Measurements from ENCODE around the gene LZTS2. TPM values are rescaled to one million over a fixed set of nuclear protein-coding genes. Genes with fewer than 3 reads are reported as not detected.
A peak's percentile ranks its signal among the peaks of the same experiment; 100 is the strongest.

The LZTS2 gene, protein sequence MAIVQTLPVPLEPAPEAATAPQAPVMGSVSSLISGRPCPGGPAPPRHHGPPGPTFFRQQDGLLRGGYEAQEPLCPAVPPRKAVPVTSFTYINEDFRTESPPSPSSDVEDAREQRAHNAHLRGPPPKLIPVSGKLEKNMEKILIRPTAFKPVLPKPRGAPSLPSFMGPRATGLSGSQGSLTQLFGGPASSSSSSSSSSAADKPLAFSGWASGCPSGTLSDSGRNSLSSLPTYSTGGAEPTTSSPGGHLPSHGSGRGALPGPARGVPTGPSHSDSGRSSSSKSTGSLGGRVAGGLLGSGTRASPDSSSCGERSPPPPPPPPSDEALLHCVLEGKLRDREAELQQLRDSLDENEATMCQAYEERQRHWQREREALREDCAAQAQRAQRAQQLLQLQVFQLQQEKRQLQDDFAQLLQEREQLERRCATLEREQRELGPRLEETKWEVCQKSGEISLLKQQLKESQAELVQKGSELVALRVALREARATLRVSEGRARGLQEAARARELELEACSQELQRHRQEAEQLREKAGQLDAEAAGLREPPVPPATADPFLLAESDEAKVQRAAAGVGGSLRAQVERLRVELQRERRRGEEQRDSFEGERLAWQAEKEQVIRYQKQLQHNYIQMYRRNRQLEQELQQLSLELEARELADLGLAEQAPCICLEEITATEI
- 100 to 1,000 TPM in 2 of 4 donors, 10 to 100 TPM in 2; 51.5 to 123 (median 85.2) TPM for total RNA-seq

DNA sequence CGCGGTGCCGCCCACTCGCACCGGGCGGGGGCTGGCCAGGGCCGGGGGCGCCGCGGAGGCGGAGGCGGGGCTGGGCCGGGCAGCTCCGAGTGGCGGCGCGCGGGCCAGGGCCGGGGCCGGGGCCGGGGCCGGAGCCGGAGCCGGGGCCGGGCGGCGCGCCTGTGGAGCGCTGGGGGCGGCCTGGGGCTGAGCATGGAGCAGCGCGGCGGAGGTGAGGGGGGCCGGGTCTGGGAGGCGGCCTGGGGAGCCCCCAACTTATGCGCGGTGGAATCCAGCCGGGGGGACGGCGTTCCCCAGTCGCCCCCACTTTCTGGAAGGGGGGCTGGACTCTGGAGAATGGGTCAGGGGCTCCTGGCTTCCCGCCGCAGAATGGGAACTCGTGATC lies at the start of gene LZTS2:
Gene LZTS2, plus strand, starts transcription at position 67 of the 385 bp plus-strand sequence. CDS start 2,731 bp downstream, outside the sequence.
- TF ChIP-seq POLR2A (IDR thresholded peaks at IDR 0.05), result no peak
- TF ChIP-seq, protein P1, sequence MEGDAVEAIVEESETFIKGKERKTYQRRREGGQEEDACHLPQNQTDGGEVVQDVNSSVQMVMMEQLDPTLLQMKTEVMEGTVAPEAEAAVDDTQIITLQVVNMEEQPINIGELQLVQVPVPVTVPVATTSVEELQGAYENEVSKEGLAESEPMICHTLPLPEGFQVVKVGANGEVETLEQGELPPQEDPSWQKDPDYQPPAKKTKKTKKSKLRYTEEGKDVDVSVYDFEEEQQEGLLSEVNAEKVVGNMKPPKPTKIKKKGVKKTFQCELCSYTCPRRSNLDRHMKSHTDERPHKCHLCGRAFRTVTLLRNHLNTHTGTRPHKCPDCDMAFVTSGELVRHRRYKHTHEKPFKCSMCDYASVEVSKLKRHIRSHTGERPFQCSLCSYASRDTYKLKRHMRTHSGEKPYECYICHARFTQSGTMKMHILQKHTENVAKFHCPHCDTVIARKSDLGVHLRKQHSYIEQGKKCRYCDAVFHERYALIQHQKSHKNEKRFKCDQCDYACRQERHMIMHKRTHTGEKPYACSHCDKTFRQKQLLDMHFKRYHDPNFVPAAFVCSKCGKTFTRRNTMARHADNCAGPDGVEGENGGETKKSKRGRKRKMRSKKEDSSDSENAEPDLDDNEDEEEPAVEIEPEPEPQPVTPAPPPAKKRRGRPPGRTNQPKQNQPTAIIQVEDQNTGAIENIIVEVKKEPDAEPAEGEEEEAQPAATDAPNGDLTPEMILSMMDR (IDR thresholded peaks at IDR 0.05), result no peak
- H3K9me3 ChIP-seq, result no peaks in the 10 kb centered on the region
- H3K4me1 ChIP-seq, result peaks cover 0 to 11% of the 10 kb centered on the region in 2 donors

DNA sequence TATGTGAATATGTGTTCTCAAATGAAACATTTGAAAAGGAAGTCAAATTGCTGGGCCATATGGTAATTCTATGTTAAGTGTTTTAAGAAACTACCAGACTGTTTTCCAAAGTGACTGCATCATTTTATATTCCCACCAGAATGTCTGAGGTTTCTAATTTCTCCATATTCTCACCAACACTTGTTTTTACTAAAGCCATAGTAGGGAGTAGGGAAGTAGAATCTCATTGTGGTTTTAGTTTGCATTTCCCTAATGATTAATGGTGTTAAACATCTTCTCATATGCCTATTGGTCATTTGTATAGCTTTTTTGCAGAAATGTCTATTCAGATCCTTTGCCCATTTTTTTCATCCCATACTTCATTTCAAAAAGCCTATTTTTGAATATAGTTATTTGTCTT lies 39.4 kb upstream of the LZTS2 start:
- no peaks in the 10 kb centered on the region for H3K4me1 ChIP-seq
- no peak for DNase-seq
- no peaks in the 10 kb centered on the region for H3K36me3 ChIP-seq
- H3K27ac ChIP-seq, result no peak overlapping the region
- H3K9me3 ChIP-seq, result no peaks in the 10 kb centered on the region
- intact Hi-C loops (cut with DNase I; ENCODE audit: low total_unique reads), result no loop called here
- H3K4me3 ChIP-seq, result no peak overlapping the region
- TF ChIP-seq POLR2A (IDR thresholded peaks at IDR 0.05), result no peak
- TF ChIP-seq, protein P1 (IDR thresholded peaks at IDR 0.05), result no peak
- no peaks in the 10 kb centered on the region for H3K27me3 ChIP-seq

More for the DNA sequence above, at the start of gene LZTS2:
- no peaks in the 10 kb centered on the region for H3K36me3 ChIP-seq
- peak in 1 of 2 donors; percentile 43 for DNase-seq
- intact Hi-C loops (cut with DNase I; ENCODE audit: low total_unique reads), result no loop called here
- H3K27me3 ChIP-seq, result no peaks in the 10 kb centered on the region
- peak within 1 kb of the TSS; percentile 88 to 93 for H3K4me3 ChIP-seq
- H3K27ac ChIP-seq, result peak within 1 kb of the TSS; percentile 100

DNA sequence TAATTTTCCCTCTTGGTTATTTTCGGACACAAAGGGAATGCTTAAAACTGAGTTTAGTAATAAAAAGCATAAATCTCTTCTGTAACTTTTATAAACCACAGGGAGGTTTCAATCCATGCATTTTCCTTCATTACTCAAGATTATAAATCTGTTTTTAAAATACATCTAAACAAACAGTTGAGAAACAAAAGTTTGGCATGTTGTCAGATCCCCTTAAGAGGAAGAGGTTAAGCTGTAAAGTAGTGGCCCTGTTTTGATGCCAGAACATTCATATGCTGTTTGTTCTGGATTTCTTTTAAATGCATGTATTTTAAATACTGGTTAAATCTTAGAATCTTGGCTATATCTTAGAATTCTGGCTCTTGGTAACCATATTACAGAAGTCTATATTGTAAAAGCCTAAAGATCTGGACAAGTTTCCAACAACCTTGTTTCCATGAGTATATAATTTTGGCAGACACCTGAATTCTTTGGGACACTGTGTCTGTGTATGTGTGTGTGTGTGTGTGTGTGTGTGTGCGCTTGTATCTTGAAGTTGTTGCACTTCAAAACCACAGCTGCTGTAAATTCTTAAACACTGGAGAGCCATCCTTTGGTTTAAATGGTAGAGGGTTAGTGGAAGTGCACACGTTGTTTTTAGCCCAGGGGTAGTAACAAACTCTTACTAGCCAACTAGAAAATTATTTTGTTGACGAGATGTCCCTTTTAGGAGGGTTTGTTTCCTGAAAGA lies 37.1 kb upstream of the LZTS2 start:
- Histone ChIP-seq H3K9me3 (no peaks in the 10 kb centered on the region), H3K36me3 (no peaks in the 10 kb centered on the region), H3K4me1 (no peaks in the 10 kb centered on the region), H3K4me3 (no peak overlapping the region), H3K27me3 (no peaks in the 10 kb centered on the region), H3K27ac (no peak overlapping the region)
- TF ChIP-seq POLR2A (IDR thresholded peaks at IDR 0.05), result no peak
- TF ChIP-seq, protein P1 (IDR thresholded peaks at IDR 0.05), result no peak
- intact Hi-C loops (cut with DNase I; ENCODE audit: low total_unique reads), result no loop called here
- no peak for DNase-seq

DNA sequence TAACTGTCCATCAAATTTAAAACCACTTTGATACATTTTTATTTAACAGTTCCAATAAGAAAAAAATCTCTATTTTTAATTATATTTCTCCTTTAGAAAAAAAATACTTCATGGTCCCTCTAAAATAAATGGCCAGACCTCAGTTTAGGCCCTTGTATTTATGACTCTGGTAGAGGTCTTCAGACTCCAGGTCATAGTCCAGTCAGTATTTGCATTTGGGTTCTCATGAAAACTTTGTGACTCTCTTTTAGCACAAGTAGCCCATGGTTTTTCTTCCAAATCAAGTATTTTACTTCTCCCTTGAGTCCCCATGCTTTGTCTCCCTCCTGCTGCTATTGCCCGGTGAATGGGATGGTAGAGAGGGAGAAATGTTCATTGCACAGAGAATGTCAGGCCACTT lies 35.8 kb upstream of the LZTS2 start:
- Histone ChIP-seq H3K4me3 (no peak overlapping the region), H3K27ac (no peak overlapping the region), H3K36me3 (no peaks in the 10 kb centered on the region), H3K4me1 (peaks cover 0 to 2% of the 10 kb centered on the region in 2 donors), H3K9me3 (no peaks in the 10 kb centered on the region), H3K27me3 (no peaks in the 10 kb centered on the region)
- TF ChIP-seq, protein P1 (IDR thresholded peaks at IDR 0.05), result no peak
- no peak for TF ChIP-seq POLR2A (IDR thresholded peaks at IDR 0.05)
- intact Hi-C loops (cut with DNase I; ENCODE audit: low total_unique reads), result no loop called here
- no peak for DNase-seq

Measured in uterus (tissue), 4 donors.